Neural cell (in vitro differentiated cells): ENCODE results near the gene MAP2. TPM values are rescaled to one million over a fixed set of nuclear protein-coding genes. Genes with fewer than 3 reads are reported as not detected.

ENCODE experiments used
- H2AFZ ChIP-seq: fragments of 200-600, 300-800 bp; sonication (generic), shearing (Covaris generic); 2 replicates; pipeline ENCODE4 v1.6.0; 2014; ENCODE audit warnings: low read depth, mild to moderate bottlenecking, antibody characterized with exemption, low read length, moderate library complexity
- H3F3A ChIP-seq: fragments of 200-600 bp; shearing (Covaris generic); 2 replicates; pipeline ENCODE4 v1.6.1; 2016; ENCODE audit warnings: mild to moderate bottlenecking, moderate library complexity, mixed read lengths, antibody characterized with exemption, low read length; ENCODE audit not compliant: insufficient read depth, poor library complexity, severe bottlenecking
- H3K27ac ChIP-seq: fragments of 200-600, 300-800 bp; sonication (generic), shearing (Covaris generic); 2 replicates; pipeline ENCODE4 v1.5.1; 2014; ENCODE audit warnings: mild to moderate bottlenecking, low read length, moderate library complexity
- H3K27me3 ChIP-seq: fragments of 300-800, 200-600 bp; sonication (generic), shearing (Covaris generic); 2 replicates; pipeline ENCODE4 v1.6.0; 2014; ENCODE audit warnings: mild to moderate bottlenecking, low read depth, low read length, moderate library complexity; ENCODE audit not compliant: insufficient read depth
- H3K36me3 ChIP-seq: fragments of 300-800, 200-600 bp; sonication (generic), shearing (Covaris generic); 2 replicates; pipeline ENCODE4 v1.5.1; 2014; ENCODE audit warnings: mild to moderate bottlenecking, antibody characterized with exemption, low read length, moderate library complexity; ENCODE audit not compliant: insufficient read depth
- H3K4me2 ChIP-seq: fragments of 300-800, 200-600 bp; sonication (generic), shearing (Covaris generic); 2 replicates; pipeline ENCODE4 v1.6.0; 2014; ENCODE audit warnings: mild to moderate bottlenecking, low read length
- H3K4me3 ChIP-seq: fragments of 300-800, 200-600 bp; sonication (generic), shearing (Covaris generic); 2 replicates; pipeline ENCODE4 v1.5.1; 2014; ENCODE audit warnings: mild to moderate bottlenecking, low read length, moderate library complexity
- H3K79me2 ChIP-seq: fragments of 200-600 bp; shearing (Covaris generic); replicated peaks from 2 replicates; pipeline ENCODE4 v1.6.0; 2014; ENCODE audit warnings: mild to moderate bottlenecking, low read length, moderate library complexity; ENCODE audit not compliant: insufficient read depth
- H3K9ac ChIP-seq: fragments of 300-800, 200-600 bp; sonication (generic), shearing (Covaris generic); 2 replicates; pipeline ENCODE4 v1.6.1; 2016; ENCODE audit warnings: mild to moderate bottlenecking, low read length, mixed read lengths
- H3K9me2 ChIP-seq: fragments of 200-600 bp; shearing (Covaris generic); 2 replicates; pipeline ENCODE4 v1.6.1; 2016; ENCODE audit warnings: mild to moderate bottlenecking, low read length, mixed read lengths; ENCODE audit not compliant: insufficient read depth
- H3K9me3 ChIP-seq: fragments of 200-600, 300-800 bp; sonication (generic), shearing (Covaris generic); 2 replicates; pipeline ENCODE4 v1.6.1; 2016; ENCODE audit warnings: mild to moderate bottlenecking, mixed run types, low read length, moderate library complexity, mixed read lengths
- H4K20me1 ChIP-seq: fragments of 200-600 bp; shearing (Covaris generic); 2 replicates; pipeline ENCODE4 v1.6.1; 2016; ENCODE audit warnings: mild to moderate bottlenecking, mixed run types; ENCODE audit not compliant: insufficient read depth
- CTCF ChIP-seq: fragments of 450-650 bp; IDR thresholded peaks from 2 replicates; pipeline ENCODE4 v1.5.1; 2014; ENCODE audit warnings: antibody characterized with exemption, mild to moderate bottlenecking, moderate library complexity; ENCODE audit not compliant: poor library complexity, severe bottlenecking
- EP300 ChIP-seq: fragments of 450-650 bp; conservative IDR thresholded peaks from 2 replicates; pipeline ENCODE4 v1.6.1; 2014; ENCODE audit warnings: antibody characterized with exemption, mild to moderate bottlenecking, moderate library complexity; ENCODE audit not compliant: poor library complexity, severe bottlenecking
- EZH2 ChIP-seq: fragments of 200-600, 300-800 bp; shearing (Covaris generic), sonication (generic); IDR thresholded peaks from 2 replicates; pipeline ENCODE4 v1.6.1; 2014; ENCODE audit warnings: antibody characterized with exemption, low read length, borderline replicate concordance, mild to moderate bottlenecking; ENCODE audit not compliant: insufficient read depth, poor library complexity, severe bottlenecking
- MXI1 ChIP-seq: fragments of 450-650 bp; conservative IDR thresholded peaks from 2 replicates; pipeline ENCODE4 v1.6.1; 2014; ENCODE audit warnings: antibody characterized with exemption, mild to moderate bottlenecking; ENCODE audit not compliant: poor library complexity, severe bottlenecking
- POLR2AphosphoS5 ChIP-seq: IDR thresholded peaks from 2 replicates; pipeline ENCODE4 v1.6.1; 2012
- RAD21 ChIP-seq: fragments of 450-650 bp; conservative IDR thresholded peaks from 2 replicates; pipeline ENCODE4 v1.6.1; 2014; ENCODE audit warnings: antibody characterized with exemption, mild to moderate bottlenecking, moderate library complexity
- REST ChIP-seq: IDR thresholded peaks from 2 replicates; pipeline ENCODE4 v1.6.1; 2012; ENCODE audit warnings: borderline replicate concordance
- SMC3 ChIP-seq: fragments of 450-650 bp; conservative IDR thresholded peaks from 2 replicates; pipeline ENCODE4 v1.6.1; 2014; ENCODE audit warnings: antibody characterized with exemption, mild to moderate bottlenecking, moderate library complexity; ENCODE audit not compliant: poor library complexity
- TAF1 ChIP-seq: IDR thresholded peaks from 2 replicates; pipeline ENCODE4 v1.6.1; 2012; ENCODE audit warnings: low read depth
- polyA plus RNA-seq: library from polyadenylated mRNA; depleted of rRNA; stranded (reverse); fragments of >200 nt; gene quantifications from 2 replicates; pipeline ENCODE4 v1.2.3, GENCODE V29; 2014

Gene MAP2
- polyA plus RNA-seq, 1 donor from 2014 or later: 450 TPM

- TF ChIP-seq POLR2AphosphoS5 (no peak), CTCF (no peak), SMC3 (no peak), TAF1 (no peak), EP300 (no peak), EZH2 (no peak), RAD21 (no peak), MXI1 (no peak), REST (no peak)
- Histone ChIP-seq H3K4me3 (no peak overlapping the region), H3F3A (no peaks in the 10 kb centered on the region), H4K20me1 (no peaks in the 10 kb centered on the region), H3K4me2 (no peak overlapping the region), H3K9ac (no peak overlapping the region), H3K79me2 (peaks cover 12% of the 10 kb centered on the region), H2AFZ (no peak overlapping the region), H3K9me3 (no peaks in the 10 kb centered on the region), H3K9me2 (no peaks in the 10 kb centered on the region), H3K27me3 (no peaks in the 10 kb centered on the region), H3K27ac (no peak overlapping the region), H3K36me3 (peaks cover 14% of the 10 kb centered on the region)
Measured at GRCh38 chr2:209685963-209686362, 262.1 kb downstream of the MAP2 start.

GRCh38 chr2:209686448-209686847, 262.6 kb downstream of the MAP2 start:
- no peak overlapping the region for H3K9ac ChIP-seq
- H4K20me1 ChIP-seq: no peaks in the 10 kb centered on the region
- H3K9me2 ChIP-seq: no peaks in the 10 kb centered on the region
- H3K27ac ChIP-seq: no peak overlapping the region
- H2AFZ ChIP-seq: no peak overlapping the region
- no peaks in the 10 kb centered on the region for H3F3A ChIP-seq
- no peaks in the 10 kb centered on the region for H3K27me3 ChIP-seq
- no peak for TF ChIP-seq POLR2AphosphoS5
- no peak for TF ChIP-seq MXI1
- no peak for TF ChIP-seq CTCF
- TF ChIP-seq EP300: no peak
- no peak for TF ChIP-seq REST
- TF ChIP-seq SMC3: no peak
- no peak for TF ChIP-seq EZH2
- TF ChIP-seq RAD21: no peak
- no peak for TF ChIP-seq TAF1
- H3K36me3 ChIP-seq: peaks cover 14% of the 10 kb centered on the region
- H3K4me2 ChIP-seq: no peak overlapping the region
- H3K4me3 ChIP-seq: no peak overlapping the region
- H3K79me2 ChIP-seq: peaks cover 12% of the 10 kb centered on the region
- H3K9me3 ChIP-seq: no peaks in the 10 kb centered on the region
